GM23248 (cell line): ENCODE results near the gene P2RY2.

Source experiments
- EZH2 ChIP-seq: fragments of 200-600 bp; sonication (generic); IDR thresholded peaks from 2 replicates; pipeline ENCODE4 v1.6.1; 2018; ENCODE audit warnings: antibody characterized with exemption, mild to moderate bottlenecking; ENCODE audit not compliant: insufficient read depth, poor library complexity, severe bottlenecking
- EZH2phosphoT487 ChIP-seq: fragments of 200-600 bp; sonication (generic); IDR thresholded peaks from 2 replicates; pipeline ENCODE4 v1.6.1; 2018; ENCODE audit warnings: antibody characterized with exemption, moderate library complexity, mild to moderate bottlenecking, low read depth; ENCODE audit not compliant: insufficient read depth

DNA sequence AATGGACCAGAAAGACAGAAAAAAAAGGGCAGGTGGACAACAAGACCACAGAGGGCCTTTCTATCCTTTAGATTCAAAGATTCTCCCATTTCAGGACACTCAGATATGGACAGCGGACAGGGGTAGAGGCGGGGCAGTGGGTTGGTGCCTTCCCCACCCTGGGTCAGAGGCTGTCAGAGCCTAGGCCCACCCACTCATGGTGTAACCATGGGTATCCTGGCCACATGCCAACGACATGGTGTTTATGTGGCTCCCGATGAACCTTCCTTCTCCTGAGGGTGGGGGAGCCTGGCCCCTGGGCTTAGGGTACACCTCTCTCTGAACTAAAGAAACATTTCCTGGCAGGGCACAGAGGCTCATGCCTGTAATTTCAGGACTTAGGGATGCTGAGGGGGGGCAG lies 14.3 kb upstream of the P2RY2 start:
- no peak for TF ChIP-seq EZH2phosphoT487
- TF ChIP-seq EZH2 = no peak
